A549 treated with AZD2906 at 1 μM for 4 hours (cell line): ENCODE data around the gene ALDH16A1. TPM values are rescaled to one million over a fixed set of nuclear protein-coding genes. Genes with fewer than 3 reads are reported as not detected.

Experiments
- total RNA-seq: library from RNA; stranded (reverse); fragments of 200-300 nt; extraction: Qiagen RNA extraction; gene quantifications from 5 replicates; pipeline ENCODE4 v1.2.3, GENCODE V29; 2022

The ALDH16A1 gene
- 15.9 to 24.2 TPM (median 23.6 TPM) in 5 replicates for total RNA-seq

GRCh38 chr19:49453013-49453756, at the start of gene ALDH16A1:
Gene ALDH16A1, plus strand, starts transcription at chr19:49453225. Its CDS starts 107 bp downstream, at chr19:49453332.

DNA sequence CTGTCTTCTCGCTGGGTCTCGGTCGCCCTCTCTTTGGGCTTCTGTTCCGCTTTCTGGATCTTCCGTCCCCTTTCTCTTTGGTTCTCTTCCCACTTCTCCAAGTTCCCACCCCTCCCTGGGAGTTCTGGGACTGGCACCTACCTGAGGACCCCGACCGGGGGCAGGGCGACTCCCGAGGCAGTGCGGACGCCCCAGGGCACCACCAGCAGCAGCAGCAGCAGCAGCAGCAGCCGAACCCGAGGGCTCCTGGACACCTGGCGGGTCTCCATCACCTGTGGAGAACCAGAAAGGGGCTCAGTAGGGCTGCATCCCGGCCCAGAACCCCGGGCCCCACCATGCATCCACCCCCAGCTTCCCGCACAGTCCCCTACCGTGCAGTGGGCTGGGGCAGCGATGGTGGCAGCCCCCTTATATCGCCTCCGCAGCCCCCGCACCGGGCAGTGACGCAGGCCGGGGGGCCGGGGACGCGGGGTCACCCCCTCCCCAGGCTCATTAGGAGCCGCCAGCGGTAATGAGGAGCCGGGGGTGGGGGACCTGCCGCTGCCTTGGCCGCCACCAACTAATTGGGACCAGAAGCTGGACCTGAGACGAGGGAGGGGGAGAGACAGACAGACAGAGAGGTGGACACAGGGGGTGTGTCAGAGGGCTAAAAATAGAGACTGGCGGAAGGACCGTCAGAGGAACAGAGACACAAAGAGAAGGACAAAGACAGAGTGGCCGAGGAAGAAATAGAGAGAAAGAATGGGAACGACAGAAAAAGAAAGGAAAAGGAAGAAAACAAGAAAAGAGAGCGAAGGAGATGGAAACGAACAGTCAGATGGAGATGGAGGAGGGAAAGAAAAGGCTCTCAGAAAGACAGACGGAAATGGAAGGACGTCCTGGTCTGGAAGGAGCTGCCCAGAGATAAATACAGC, 29.7 kb upstream of the ALDH16A1 start, which contains the start of gene PTH2:
Gene PTH2 (minus strand): TSS at position 371 of the 914 bp plus-strand sequence. CDS start 102 bp downstream, at position 269.

GRCh38 chr19:49425178-49425577, 27.8 kb upstream of the ALDH16A1 start, which contains the start of gene GFY:
Gene GFY, plus strand, starts transcription at chr19:49425388. Its CDS starts 1,043 bp downstream, at chr19:49426431.

GRCh38 chr19:49441210-49441959, 11.6 kb upstream of the ALDH16A1 start, which contains the start of gene SLC17A7:
Gene SLC17A7, minus strand, starts transcription at chr19:49441527. Its CDS starts 148 bp downstream, at chr19:49441379.

GRCh38 chr19:49451430-49452181, 1.4 kb upstream of the ALDH16A1 start, which contains the start of gene PIH1D1:
Gene PIH1D1, minus strand, starts transcription at chr19:49451814. Its CDS starts 240 bp downstream, at chr19:49451574.

GRCh38 chr19:49473868-49474541, 21.0 kb downstream of the ALDH16A1 start, which contains the start of gene FLT3LG:
Gene FLT3LG, plus strand, starts transcription at chr19:49474215. Its CDS starts 425 bp downstream, at chr19:49474640.

DNA sequence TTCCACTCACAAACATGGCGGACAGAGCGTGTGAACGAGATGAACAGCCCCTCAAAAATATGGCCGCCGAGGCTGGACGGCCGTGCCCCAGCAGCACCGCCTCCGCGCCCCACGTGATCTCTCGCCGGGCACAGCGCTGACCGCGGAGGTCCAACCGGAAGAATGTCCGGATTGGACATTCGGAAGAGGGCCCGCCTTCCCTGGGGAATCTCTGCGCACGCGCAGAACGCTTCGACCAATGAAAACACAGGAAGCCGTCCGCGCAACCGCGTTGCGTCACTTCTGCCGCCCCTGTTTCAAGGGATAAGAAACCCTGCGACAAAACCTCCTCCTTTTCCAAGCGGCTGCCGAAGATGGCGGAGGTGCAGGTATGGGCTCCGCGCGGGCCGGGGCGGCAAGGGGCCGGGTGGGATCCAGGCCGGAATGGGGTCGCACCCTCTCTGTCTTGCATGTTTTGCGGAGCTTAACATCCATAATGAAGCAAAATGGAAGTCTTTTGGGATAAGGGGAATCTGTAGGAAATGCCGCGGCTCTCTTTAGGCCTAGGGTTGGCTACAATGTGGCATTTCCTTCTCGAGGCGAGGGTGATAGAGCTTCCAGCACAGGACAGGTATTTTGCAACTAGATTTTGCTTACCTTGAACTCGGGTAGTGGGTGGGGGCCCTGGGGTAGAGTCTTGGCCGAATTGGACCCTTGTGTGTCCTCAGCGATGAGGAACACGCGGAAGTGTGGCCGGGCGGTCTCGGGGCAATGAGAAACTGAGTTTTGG, 34.4 kb downstream of the ALDH16A1 start, which contains the start of gene RPL13A:
Gene RPL13A (plus strand): TSS at position 332 of the 769 bp plus-strand sequence. CDS start 22 bp downstream, at position 354.

Other genes with a start within 250 kb of the ALDH16A1 start
- gene SLC6A16, start 128.0 kb upstream of the ALDH16A1 start, total RNA-seq = 0.74 to 1.3 TPM (median 1.1 TPM) in 5 replicates
- gene CD37, start 117.8 kb upstream of the ALDH16A1 start, total RNA-seq = not detected in 5 replicates
- 12.3 to 18.5 TPM (median 16.9 TPM) in 5 replicates for gene TEAD2, start 90.8 kb upstream of the ALDH16A1 start, total RNA-seq
- 0.23 to 0.88 TPM (median 0.64 TPM) in 5 replicates for gene DKKL1, start 89.3 kb upstream of the ALDH16A1 start, total RNA-seq
- gene KASH5, start 65.0 kb upstream of the ALDH16A1 start, total RNA-seq = 0.10 TPM in 1 of 5 replicates, not detected in the others
- gene PTH2, start 29.8 kb upstream of the ALDH16A1 start, total RNA-seq = not detected in 5 replicates
- gene GFY, start 27.8 kb upstream of the ALDH16A1 start, total RNA-seq = 0.12 to 0.27 TPM (median 0.16 TPM) in 5 replicates
- 0.49 to 0.71 TPM (median 0.60 TPM) in 5 replicates for gene SLC17A7, start 11.7 kb upstream of the ALDH16A1 start, total RNA-seq
- gene PIH1D1, start 1.4 kb upstream of the ALDH16A1 start, total RNA-seq = 87.3 to 93.9 TPM (median 89.3 TPM) in 5 replicates
- gene FLT3LG, start 21.0 kb downstream of the ALDH16A1 start, total RNA-seq = 1.1 to 1.7 TPM (median 1.3 TPM) in 5 replicates
- gene RPL13A, start 34.4 kb downstream of the ALDH16A1 start, total RNA-seq = 3,944 to 4,526 TPM (median 4,133 TPM) in 5 replicates
- gene RPS11, start 43.2 kb downstream of the ALDH16A1 start, total RNA-seq = 3,950 to 4,247 TPM (median 3,984 TPM) in 5 replicates
- gene FCGRT, start 59.4 kb downstream of the ALDH16A1 start, total RNA-seq = 24.3 to 33.5 TPM (median 29.7 TPM) in 5 replicates
- gene RCN3, start 74.8 kb downstream of the ALDH16A1 start, total RNA-seq = 1.4 to 3.0 TPM (median 2.4 TPM) in 5 replicates
- gene NOSIP, start 127.3 kb downstream of the ALDH16A1 start, total RNA-seq = 87.6 to 112 TPM (median 109 TPM) in 5 replicates
- gene PRRG2, start 128.1 kb downstream of the ALDH16A1 start, total RNA-seq = 0.85 to 1.1 TPM (median 0.96 TPM) in 5 replicates
- gene PRR12, start 138.0 kb downstream of the ALDH16A1 start, total RNA-seq = 31.0 to 38.2 TPM (median 37.4 TPM) in 5 replicates
- 105 to 173 TPM (median 169 TPM) in 5 replicates for gene RRAS, start 186.9 kb downstream of the ALDH16A1 start, total RNA-seq
- 50.8 to 69.8 TPM (median 67.0 TPM) in 5 replicates for gene SCAF1, start 189.0 kb downstream of the ALDH16A1 start, total RNA-seq
- 83.6 to 102 TPM (median 97.5 TPM) in 5 replicates for gene IRF3, start 212.6 kb downstream of the ALDH16A1 start, total RNA-seq
- gene BCL2L12, start 212.7 kb downstream of the ALDH16A1 start, total RNA-seq = 57.1 to 73.6 TPM (median 72.4 TPM) in 5 replicates
- 403 to 431 TPM (median 410 TPM) in 5 replicates for gene PRMT1, start 224.0 kb downstream of the ALDH16A1 start, total RNA-seq
- 2.9 to 5.7 TPM (median 5.0 TPM) in 5 replicates for gene ADM5, start 236.4 kb downstream of the ALDH16A1 start, total RNA-seq
- 9.8 to 15.7 TPM (median 12.9 TPM) in 5 replicates for gene CPT1C, start 237.9 kb downstream of the ALDH16A1 start, total RNA-seq